Left kidney (tissue), 8 donors: ENCODE results near the gene PITRM1. TPM values are rescaled to one million over a fixed set of nuclear protein-coding genes. Genes with fewer than 3 reads are reported as not detected.
"Not testable (repeated sequence)": the region's sequence is repeated elsewhere in the genome, so short reads cannot be mapped to it uniquely, and the experiment has no call there.

Source experiments
- DNase-seq: peaks from one replicate; pipeline ENCODE4 v3.0.0-alpha.2; 2013
- long read RNA-seq, 8 donors: transcript quantifications; one replicate each; lab custom pipeline, GENCODE V29; 2026
- polyA plus RNA-seq: library from polyadenylated mRNA; unstranded; fragments of 120-200 nt; gene quantifications from one replicate; pipeline ENCODE4 v1.2.1, GENCODE V29; 2013; ENCODE audit not compliant: insufficient read length

PITRM1 gene
- 86.1 TPM for polyA plus RNA-seq
- long read RNA-seq, donor 1, partial matches to known transcripts, result 5 of 9 reads
- long read RNA-seq, donor 1, other reads (novel, unspliced or antisense), result 0 of 9 reads
- long read RNA-seq, donor 2, partial matches to known transcripts, result 0 of 3 reads
- long read RNA-seq, donor 2, other reads (novel, unspliced or antisense), result 0 of 3 reads
- long read RNA-seq, donor 3, transcript PITRM1-201 (27 exons, 3,450 nt), result major isoform, 5 of 7 reads
- long read RNA-seq, donor 3, partial matches to known transcripts, result 0 of 7 reads
- long read RNA-seq, donor 3, other reads (novel, unspliced or antisense), result 0 of 7 reads
- long read RNA-seq, donor 4, partial matches to known transcripts, result 0 of 2 reads
- long read RNA-seq, donor 4, other reads (novel, unspliced or antisense), result 0 of 2 reads
- long read RNA-seq, donor 5, partial matches to known transcripts, result 0 of 3 reads
- long read RNA-seq, donor 5, other reads (novel, unspliced or antisense), result 0 of 3 reads
- long read RNA-seq, donor 6, partial matches to known transcripts, result 0 of 5 reads
- long read RNA-seq, donor 6, other reads (novel, unspliced or antisense), result 0 of 5 reads
- long read RNA-seq, donor 7, partial matches to known transcripts, result 0 of 3 reads
- long read RNA-seq, donor 7, other reads (novel, unspliced or antisense), result 0 of 3 reads
- long read RNA-seq, donor 8, partial matches to known transcripts, result 0 of 5 reads
- long read RNA-seq, donor 8, other reads (novel, unspliced or antisense), result 0 of 5 reads

GRCh38 chr10:3172446-3173170 is at the start of gene PITRM1:
Gene PITRM1 (minus strand): TSS chr10:3172782. CDS start chr10:3172772, 10 bp downstream.
- peak; percentile 97 for DNase-seq

DNA sequence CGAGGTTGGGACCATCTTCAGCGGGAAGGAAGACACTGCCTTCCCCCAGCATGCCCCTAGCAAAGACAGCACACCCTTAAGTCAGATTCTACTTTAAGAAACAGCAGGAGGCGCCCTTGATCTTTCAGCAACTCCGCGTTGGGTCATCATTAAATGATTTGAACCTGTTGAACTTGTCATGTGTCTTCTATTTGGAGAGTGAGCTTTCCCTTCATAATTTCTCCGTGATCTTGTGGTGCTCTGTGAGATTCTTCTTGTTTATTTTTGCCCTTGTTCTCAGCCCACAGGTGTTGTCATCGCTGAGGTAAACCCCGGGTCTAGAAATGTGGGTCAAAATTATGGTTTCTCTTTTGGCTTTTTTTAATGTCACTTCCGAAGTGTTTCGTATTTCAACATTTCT is 49.5 kb upstream of the PITRM1 start:
- DNase-seq, result no peak

- DNase-seq, result not testable (repeated sequence)
These were observed 49.0 kb upstream of the PITRM1 start for GRCh38 chr10:3221601-3222000.

DNA sequence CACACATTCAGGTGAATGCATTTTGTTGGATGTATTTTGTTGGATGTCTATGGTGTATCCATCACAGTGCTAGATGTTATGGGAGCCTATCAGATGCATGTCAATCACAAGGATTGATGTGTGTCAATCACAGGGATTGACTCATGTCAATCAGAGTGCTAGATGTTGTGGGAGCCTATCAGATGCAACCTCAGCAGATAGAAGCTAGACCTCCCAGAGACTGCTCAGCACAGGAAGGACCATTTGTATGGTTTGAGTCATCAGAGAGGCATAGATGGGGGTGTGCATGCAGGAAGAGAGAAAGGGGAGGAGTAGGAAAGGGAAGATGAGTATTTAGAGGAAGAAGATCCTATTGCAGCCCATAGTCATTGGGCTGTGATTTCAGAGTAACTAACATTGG is 48.3 kb upstream of the PITRM1 start:
- DNase-seq, result no peak

DNA sequence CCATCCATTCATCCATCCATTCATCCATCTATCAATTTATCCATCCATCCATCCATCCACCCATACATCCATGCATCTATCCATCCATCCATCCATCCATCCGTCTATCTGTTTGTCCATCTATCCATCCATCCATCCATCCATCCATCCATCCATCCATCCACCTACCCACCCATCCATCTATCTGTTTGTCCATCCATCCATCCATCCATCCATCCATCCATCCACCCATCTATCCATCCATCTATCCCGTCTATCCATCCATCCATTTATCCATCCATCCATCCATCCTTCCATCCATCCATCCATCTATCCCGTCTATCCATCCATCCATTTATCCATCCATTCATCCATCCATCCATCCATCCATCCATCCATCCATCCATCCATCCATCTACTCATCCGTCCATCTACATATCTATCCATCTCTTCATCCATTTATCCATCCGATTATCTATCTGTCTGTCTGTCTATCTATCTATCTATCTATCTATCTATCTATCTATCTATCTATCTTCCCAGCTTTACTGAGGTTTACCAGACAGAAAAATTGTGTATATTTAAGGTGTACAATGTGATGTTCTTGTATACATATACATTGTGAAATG is 46.5 kb upstream of the PITRM1 start:
- not testable (repeated sequence) for DNase-seq

DNA sequence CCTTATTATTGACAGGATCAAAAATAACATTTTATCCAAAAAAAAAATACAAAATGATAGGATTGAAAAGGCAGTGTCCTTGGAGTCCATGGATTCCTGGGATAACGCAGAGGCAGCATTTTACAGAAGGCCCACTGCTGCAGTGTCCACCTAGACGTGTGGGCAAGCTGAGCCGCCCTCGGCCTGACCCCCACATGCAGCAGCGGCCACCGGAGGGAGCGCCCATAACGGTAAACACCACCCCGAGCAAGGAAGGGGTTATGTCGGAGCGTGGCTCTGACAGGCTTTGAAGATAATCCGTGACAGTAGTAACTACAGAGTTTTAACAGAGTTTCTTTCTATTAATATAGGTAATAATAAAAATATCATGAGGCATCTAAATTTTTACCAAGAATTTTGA is 45.3 kb upstream of the PITRM1 start:
- DNase-seq, result no peak

GRCh38 chr10:3217301-3217700 is 44.7 kb upstream of the PITRM1 start:
- DNase-seq, result no peak

DNA sequence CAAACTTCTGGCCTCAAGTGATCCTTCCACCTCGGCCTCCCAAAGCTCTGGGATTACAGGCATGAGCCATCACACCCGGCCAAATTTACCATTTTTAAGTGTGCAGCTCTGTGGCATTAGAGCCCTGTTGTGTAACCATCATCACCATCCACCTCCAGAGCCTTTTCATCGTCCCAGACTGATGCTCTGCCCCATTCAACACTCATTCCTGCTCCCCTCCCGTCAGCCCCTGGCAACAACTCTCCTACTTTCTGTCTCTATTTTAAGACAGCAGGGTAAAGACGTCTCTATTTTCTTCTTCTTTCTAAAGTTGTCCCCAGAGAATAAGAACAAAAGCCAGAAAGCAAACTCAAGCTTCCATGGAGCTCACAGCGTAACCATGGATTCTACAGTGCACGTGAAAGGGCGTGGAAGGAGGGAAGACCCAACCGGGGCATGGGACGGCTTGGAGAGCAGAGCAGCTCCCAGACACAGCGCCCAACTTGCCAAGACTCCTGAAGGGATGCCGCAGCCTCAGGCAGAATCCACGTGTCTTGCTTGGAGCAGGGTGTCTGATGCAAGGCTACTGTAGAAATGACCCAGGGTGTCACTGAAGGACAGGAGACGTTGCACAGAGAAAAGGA is 42.7 kb upstream of the PITRM1 start:
- no peak for DNase-seq

GRCh38 chr10:3213758-3214515 is 41.4 kb upstream of the PITRM1 start:
- peak; percentile 72 for DNase-seq

GRCh38 chr10:3213208-3213607 is 40.6 kb upstream of the PITRM1 start:
- DNase-seq, result no peak

GRCh38 chr10:3210251-3210877 is 37.8 kb upstream of the PITRM1 start:
- no peak for DNase-seq

DNA sequence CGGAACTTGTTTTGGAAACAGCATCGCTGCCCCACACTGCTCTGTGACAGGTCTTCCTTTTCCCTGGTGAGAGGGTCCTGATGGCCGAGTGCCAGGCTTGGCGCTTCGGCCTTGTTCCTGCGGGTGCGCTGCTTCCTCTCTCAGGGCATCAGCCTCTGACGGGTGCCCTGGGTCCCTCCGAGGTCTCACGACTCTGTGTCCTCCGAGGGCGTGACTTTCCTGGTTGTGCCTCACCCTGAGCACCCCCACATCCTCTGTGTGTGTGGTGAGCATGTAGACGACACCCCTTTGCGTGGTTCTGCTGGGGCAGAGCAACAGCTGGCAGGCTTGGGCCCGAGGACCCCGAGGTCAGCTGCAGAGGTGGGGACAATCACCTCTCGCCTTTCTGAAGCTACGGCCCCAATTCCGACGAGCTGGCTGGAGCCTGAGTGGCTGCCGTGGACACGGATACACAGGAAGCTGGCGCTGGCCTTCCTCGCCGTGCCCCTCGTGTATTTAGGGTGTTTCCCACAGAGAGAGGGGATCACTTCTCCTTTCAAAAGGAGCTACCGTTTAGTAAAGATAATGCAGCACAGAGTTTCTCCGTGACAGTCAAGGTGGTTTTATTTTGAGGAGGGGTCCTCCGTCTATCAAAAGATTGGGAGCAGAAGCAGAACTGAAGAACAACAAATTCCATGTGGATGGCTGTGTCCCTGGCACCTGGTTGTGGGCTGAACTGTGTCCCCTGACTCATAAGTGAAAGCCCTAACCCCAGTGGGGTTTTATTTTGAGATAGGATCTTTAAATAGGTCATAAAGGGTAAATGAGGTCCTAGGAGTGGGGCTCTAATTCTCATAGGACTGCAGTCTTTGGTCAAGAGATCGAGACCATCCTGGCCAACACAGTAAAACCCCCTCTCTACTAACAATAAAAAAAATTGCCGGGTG is 36.2 kb upstream of the PITRM1 start:
- no peak for DNase-seq

- DNase-seq, result no peak
These were observed 34.8 kb upstream of the PITRM1 start for GRCh38 chr10:3207351-3207750.

GRCh38 chr10:3206511-3207157 is 34.1 kb upstream of the PITRM1 start:
- no peak for DNase-seq

DNA sequence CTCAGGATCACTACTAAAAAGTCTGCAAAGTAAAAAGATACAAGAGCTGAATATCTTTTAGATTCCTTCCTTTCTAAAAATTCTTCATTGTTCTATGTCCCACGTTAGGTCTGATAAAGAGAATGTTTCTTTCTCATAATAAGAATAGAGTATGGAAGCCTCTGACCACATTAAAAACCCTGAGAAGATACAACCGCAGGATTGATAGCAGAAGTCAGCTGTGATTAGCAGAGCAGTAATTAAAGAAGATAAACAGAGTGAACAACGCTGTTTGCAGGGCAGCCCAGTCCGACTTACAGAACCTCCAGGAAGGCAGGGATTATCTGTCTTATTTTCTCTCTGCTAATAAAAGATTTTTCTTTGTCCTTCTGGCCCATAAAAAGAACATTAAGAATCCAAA is 31.4 kb upstream of the PITRM1 start:
- no peak for DNase-seq

- no peak for DNase-seq
These were observed 30.6 kb upstream of the PITRM1 start for GRCh38 chr10:3203016-3203811.

- DNase-seq, result no peak
These were observed 29.2 kb upstream of the PITRM1 start for GRCh38 chr10:3201796-3202195.

- DNase-seq, result no peak
These were observed 26.9 kb upstream of the PITRM1 start for GRCh38 chr10:3199488-3199887.
